HCT116 (cell line): ENCODE data around the gene NR5A2. TPM values are rescaled to one million over a fixed set of nuclear protein-coding genes. Genes with fewer than 3 reads are reported as not detected.

Experiments
- ATAC-seq: fragments of 200-7000 bp; cut with Tn5 transposase; 2 replicates; pipeline ENCODE4 v1.9.1; 2020; ENCODE audit warnings: mild to moderate bottlenecking, moderate library complexity
- BruUV-seq: library from RNA; stranded (reverse); fragments of 400-500 nt; replicated peaks from 2 replicates; lab custom pipeline; 2021; lab: Mats Ljungman, UMichigan
- CTCF ChIA-PET: fragments of 300-600 bp; sonication (Branson Sonifier 250); formaldehyde crosslinking; loops from one replicate; lab custom pipeline; 2021; ENCODE audit warnings: antibody characterized with exemption; lab: Charles Lee
- POLR2A ChIA-PET: fragments of 300-600, 350-600 bp; sonication (Branson Sonifier 250); formaldehyde crosslinking; loops from one replicate; lab custom pipeline; 2021; ENCODE audit warnings: antibody characterized with exemption; lab: Charles Lee
- RAD21 ChIA-PET, 2 experiments: fragments of 300-600 bp; sonication (Branson Sonifier 250); formaldehyde crosslinking; loops; one replicate each; lab custom pipeline; 2023; ENCODE audit warnings: low total read pairs in 2 of 2; ENCODE audit not compliant: uncharacterized antibody in 2 of 2, unreplicated experiment in 2 of 2, low non-redundant PET in 1 of 2; lab: Charles Lee
- DNase-seq: peaks from one replicate; pipeline ENCODE4 v3.0.0-alpha.2; 2010; ENCODE audit warnings: low read depth, low spot score
- H2AFZ ChIP-seq: fragments of 200-600 bp; shearing (Covaris generic), sonication (generic); 2 replicates; pipeline ENCODE4 v1.6.1; 2017; ENCODE audit warnings: low read depth, mixed run types, mixed read lengths, antibody characterized with exemption, low read length; ENCODE audit not compliant: poor library complexity, severe bottlenecking
- H3K27ac ChIP-seq: 2 replicates; pipeline ENCODE4 v1.5.1; 2012; ENCODE audit warnings: low read depth, low read length
- H3K27me3 ChIP-seq: fragments of 200-600 bp; sonication (generic); 2 replicates; pipeline ENCODE4 v1.6.1; 2016; ENCODE audit warnings: mixed run types, low read length, mixed read lengths; ENCODE audit not compliant: insufficient read depth
- H3K36me3 ChIP-seq, 2 experiments: fragments of 200-500 bp in 1 of 2; fragments of 200-600 bp in 1 of 2; sonication (Bioruptor generic) in 1 of 2; sonication (generic) in 1 of 2; 2 replicates each; pipeline versions ENCODE4 v1.5.1 to v1.6.1; 2014 to 2016; ENCODE audit warnings: low read length in 2 of 2, inconsistent platforms in 1 of 2, mixed read lengths in 1 of 2, mixed run types in 1 of 2; ENCODE audit not compliant: insufficient read depth in 2 of 2, control insufficient read depth in 1 of 2
- H3K4me1 ChIP-seq, 2 experiments: fragments of 200-600 bp in 1 of 2; sonication (generic) in 1 of 2; 2 replicates each; pipeline versions ENCODE4 v1.5.1 to v1.6.1; 2012 to 2017; ENCODE audit warnings: low read length in 2 of 2, inconsistent platforms in 1 of 2, mild to moderate bottlenecking in 1 of 2, mixed read lengths in 1 of 2, mixed run types in 1 of 2, moderate library complexity in 1 of 2; ENCODE audit not compliant: insufficient read depth in 2 of 2, control insufficient read depth in 1 of 2
- H3K4me2 ChIP-seq: fragments of 200-600 bp; sonication (generic); 2 replicates; pipeline ENCODE4 v1.6.1; 2017; ENCODE audit warnings: mixed run types, low read length, mixed read lengths
- H3K4me3 ChIP-seq, 2 experiments: fragments of 200-600 bp in 1 of 2; sonication (generic) in 1 of 2; replicated peaks in 1 of 2; 2 replicates each; pipeline ENCODE4 v1.5.1; 2011 to 2016; ENCODE audit warnings: low read length in 2 of 2, control low read depth in 1 of 2, low read depth in 1 of 2, mild to moderate bottlenecking in 1 of 2, mixed read lengths in 1 of 2, mixed run types in 1 of 2
- H3K79me2 ChIP-seq: fragments of 200-600 bp; sonication (generic); 2 replicates; pipeline ENCODE4 v1.6.1; 2017; ENCODE audit warnings: mild to moderate bottlenecking, mixed run types, low read length, moderate library complexity, mixed read lengths; ENCODE audit not compliant: insufficient read depth
- H3K9ac ChIP-seq: fragments of 200-600 bp; sonication (generic); 2 replicates; pipeline ENCODE4 v1.6.1; 2016; ENCODE audit warnings: low read length, mixed read lengths
- H3K9me2 ChIP-seq: fragments of 200-600 bp; sonication (generic), shearing (Covaris generic); 2 replicates; pipeline ENCODE4 v1.6.1; 2017; ENCODE audit warnings: mixed run types, mild to moderate bottlenecking, moderate library complexity; ENCODE audit not compliant: insufficient read depth
- H3K9me3 ChIP-seq, 2 experiments: fragments of 200-500 bp in 1 of 2; fragments of 200-600 bp in 1 of 2; sonication (Bioruptor generic) in 1 of 2; sonication (generic) in 1 of 2; 2 replicates each; pipeline ENCODE4 v1.6.1; 2014 to 2017; ENCODE audit warnings: low read length in 2 of 2, mixed read lengths in 2 of 2, inconsistent platforms in 1 of 2, low read depth in 1 of 2, mild to moderate bottlenecking in 1 of 2, mixed run types in 1 of 2, moderate library complexity in 1 of 2; ENCODE audit not compliant: control insufficient read depth in 1 of 2, insufficient read depth in 1 of 2
- H4K20me1 ChIP-seq: fragments of 200-600 bp; sonication (generic), shearing (Covaris generic); 2 replicates; pipeline ENCODE4 v1.6.1; 2017; ENCODE audit warnings: mixed run types, mild to moderate bottlenecking, moderate library complexity; ENCODE audit not compliant: insufficient read depth
- CBX3 ChIP-seq: IDR thresholded peaks from 2 replicates; pipeline ENCODE4 v1.6.1; 2012; ENCODE audit warnings: low read depth
- ELF1 ChIP-seq: IDR thresholded peaks from 2 replicates; pipeline ENCODE4 v1.6.1; 2012; ENCODE audit warnings: low read depth, borderline replicate concordance
- EZH2 ChIP-seq: fragments of 200-600 bp; sonication (generic); IDR thresholded peaks from 2 replicates; pipeline ENCODE4 v1.6.1; 2017; ENCODE audit warnings: antibody characterized with exemption, mixed run types
- JUND ChIP-seq: IDR thresholded peaks from 2 replicates; pipeline ENCODE4 v1.6.1; 2012
- POLR2A ChIP-seq: IDR thresholded peaks from 2 replicates; pipeline ENCODE4 v1.7.0; 2011; ENCODE audit warnings: borderline replicate concordance; ENCODE audit not compliant: insufficient read depth, insufficient read length; ENCODE audit errors: extremely low read depth
- SIN3A ChIP-seq: IDR thresholded peaks from 2 replicates; pipeline ENCODE4 v1.6.1; 2012; ENCODE audit warnings: low read depth
- ZFX ChIP-seq: fragments of 450-650 bp; IDR thresholded peaks from 2 replicates; pipeline ENCODE4 v1.6.1; 2017
- intact Hi-C: fragments of 100-400 bp; cut with micrococcal nuclease; formaldehyde crosslinking; loops from 2 replicates; pipeline ENCODE4 v1.10.0; 2022
- total RNA-seq: library from RNA; stranded (reverse); gene quantifications from one replicate; pipeline ENCODE4 v1.2.1, GENCODE V29; 2021; ENCODE audit not compliant: unreplicated experiment
- TF ChIP-seq, protein P1 (sequence below): IDR thresholded peaks from 2 replicates; pipeline ENCODE4 v1.6.1; 2012; ENCODE audit warnings: low read depth
- TF ChIP-seq, protein P2 (sequence below): IDR thresholded peaks from 2 replicates; pipeline ENCODE4 v1.6.1; 2012

Gene NR5A2
- total RNA-seq, 1 experiment from 2014 or later, result 0.91 TPM

DNA sequence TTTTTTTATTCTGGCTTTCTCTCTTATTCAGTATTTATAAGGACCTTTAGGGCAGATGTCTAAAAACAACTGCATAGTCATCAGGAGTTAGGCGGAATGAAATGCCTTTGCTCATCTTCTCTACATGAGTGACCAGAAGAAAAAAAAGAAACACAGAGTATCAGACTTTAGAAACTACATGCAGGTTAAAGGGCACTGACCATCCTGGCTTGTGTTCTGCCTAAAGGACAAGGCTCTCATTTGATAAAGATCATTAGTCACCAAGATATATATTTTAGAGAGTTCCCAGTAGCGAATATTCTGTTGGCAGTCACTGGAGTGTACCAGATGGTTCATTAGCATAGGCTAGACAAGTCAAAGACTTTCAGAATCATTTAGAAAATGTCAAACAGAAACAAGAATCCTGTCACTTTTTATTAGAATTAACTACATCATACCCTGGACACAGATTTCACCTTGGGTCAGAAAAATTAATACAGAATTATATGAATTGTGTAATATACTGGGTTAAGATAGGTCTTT lies 145.6 kb downstream of the NR5A2 start:
- Histone ChIP-seq H4K20me1 (no peaks in the 10 kb centered on the region), H3K79me2 (no peaks in the 10 kb centered on the region), H3K9me3 (no peaks in the 10 kb centered on the region), H2AFZ (no peak overlapping the region), H3K27ac (no peak overlapping the region), H3K9me2 (no peaks in the 10 kb centered on the region), H3K27me3 (no peaks in the 10 kb centered on the region), H3K4me1 (peaks cover 0 to 4% of the 10 kb centered on the region in 2 experiments; a peak in 1 of 4 replicates), H3K4me2 (no peak overlapping the region), H3K9ac (no peak overlapping the region), H3K36me3 (no peaks in the 10 kb centered on the region), H3K4me3 (no peak overlapping the region)
- CTCF ChIA-PET, result no interaction called here
- POLR2A ChIA-PET, result no interaction called here
- RAD21 ChIA-PET, result no interaction called here
- no TSS peak for BruUV-seq
- intact Hi-C loops, result no loop called here
- TF ChIP-seq, protein P1, sequence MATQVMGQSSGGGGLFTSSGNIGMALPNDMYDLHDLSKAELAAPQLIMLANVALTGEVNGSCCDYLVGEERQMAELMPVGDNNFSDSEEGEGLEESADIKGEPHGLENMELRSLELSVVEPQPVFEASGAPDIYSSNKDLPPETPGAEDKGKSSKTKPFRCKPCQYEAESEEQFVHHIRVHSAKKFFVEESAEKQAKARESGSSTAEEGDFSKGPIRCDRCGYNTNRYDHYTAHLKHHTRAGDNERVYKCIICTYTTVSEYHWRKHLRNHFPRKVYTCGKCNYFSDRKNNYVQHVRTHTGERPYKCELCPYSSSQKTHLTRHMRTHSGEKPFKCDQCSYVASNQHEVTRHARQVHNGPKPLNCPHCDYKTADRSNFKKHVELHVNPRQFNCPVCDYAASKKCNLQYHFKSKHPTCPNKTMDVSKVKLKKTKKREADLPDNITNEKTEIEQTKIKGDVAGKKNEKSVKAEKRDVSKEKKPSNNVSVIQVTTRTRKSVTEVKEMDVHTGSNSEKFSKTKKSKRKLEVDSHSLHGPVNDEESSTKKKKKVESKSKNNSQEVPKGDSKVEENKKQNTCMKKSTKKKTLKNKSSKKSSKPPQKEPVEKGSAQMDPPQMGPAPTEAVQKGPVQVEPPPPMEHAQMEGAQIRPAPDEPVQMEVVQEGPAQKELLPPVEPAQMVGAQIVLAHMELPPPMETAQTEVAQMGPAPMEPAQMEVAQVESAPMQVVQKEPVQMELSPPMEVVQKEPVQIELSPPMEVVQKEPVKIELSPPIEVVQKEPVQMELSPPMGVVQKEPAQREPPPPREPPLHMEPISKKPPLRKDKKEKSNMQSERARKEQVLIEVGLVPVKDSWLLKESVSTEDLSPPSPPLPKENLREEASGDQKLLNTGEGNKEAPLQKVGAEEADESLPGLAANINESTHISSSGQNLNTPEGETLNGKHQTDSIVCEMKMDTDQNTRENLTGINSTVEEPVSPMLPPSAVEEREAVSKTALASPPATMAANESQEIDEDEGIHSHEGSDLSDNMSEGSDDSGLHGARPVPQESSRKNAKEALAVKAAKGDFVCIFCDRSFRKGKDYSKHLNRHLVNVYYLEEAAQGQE, result no peak
- no peak for TF ChIP-seq CBX3
- TF ChIP-seq ZFX, result no peak
- no peak for TF ChIP-seq POLR2A
- no peak for TF ChIP-seq ELF1
- TF ChIP-seq EZH2, result no peak
- no peak for TF ChIP-seq JUND
- no peak for TF ChIP-seq SIN3A
- TF ChIP-seq, protein P2, sequence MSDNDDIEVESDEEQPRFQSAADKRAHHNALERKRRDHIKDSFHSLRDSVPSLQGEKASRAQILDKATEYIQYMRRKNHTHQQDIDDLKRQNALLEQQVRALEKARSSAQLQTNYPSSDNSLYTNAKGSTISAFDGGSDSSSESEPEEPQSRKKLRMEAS, result no peak
- ATAC-seq, result no peak
- no peak for DNase-seq
